ENCODE data around the gene SNX22.

DNA sequence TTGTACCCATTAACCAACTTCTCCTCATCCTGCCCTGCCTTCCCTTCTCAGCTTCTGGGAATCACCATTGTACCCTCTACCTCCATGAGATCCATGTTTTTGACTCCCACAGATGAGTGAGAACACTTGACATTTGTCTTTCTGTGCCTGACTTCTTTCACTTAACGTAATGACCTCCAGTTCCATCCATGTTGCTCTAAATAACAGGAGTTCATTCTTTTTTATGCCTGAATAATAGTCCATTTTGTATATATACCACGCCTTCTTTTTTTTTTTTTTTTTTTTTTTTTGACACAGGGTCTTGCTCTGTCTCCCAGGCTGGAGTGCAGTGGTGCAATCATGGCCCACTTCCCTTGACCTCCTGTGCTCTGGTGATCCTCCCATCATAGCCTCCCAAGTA is 49.0 kb upstream of the SNX22 start:
- TF ChIP-seq, protein P1, sequence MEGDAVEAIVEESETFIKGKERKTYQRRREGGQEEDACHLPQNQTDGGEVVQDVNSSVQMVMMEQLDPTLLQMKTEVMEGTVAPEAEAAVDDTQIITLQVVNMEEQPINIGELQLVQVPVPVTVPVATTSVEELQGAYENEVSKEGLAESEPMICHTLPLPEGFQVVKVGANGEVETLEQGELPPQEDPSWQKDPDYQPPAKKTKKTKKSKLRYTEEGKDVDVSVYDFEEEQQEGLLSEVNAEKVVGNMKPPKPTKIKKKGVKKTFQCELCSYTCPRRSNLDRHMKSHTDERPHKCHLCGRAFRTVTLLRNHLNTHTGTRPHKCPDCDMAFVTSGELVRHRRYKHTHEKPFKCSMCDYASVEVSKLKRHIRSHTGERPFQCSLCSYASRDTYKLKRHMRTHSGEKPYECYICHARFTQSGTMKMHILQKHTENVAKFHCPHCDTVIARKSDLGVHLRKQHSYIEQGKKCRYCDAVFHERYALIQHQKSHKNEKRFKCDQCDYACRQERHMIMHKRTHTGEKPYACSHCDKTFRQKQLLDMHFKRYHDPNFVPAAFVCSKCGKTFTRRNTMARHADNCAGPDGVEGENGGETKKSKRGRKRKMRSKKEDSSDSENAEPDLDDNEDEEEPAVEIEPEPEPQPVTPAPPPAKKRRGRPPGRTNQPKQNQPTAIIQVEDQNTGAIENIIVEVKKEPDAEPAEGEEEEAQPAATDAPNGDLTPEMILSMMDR (IDR thresholded peaks at IDR 0.05) = no peak
- no peak for TF ChIP-seq POLR2A (IDR thresholded peaks at IDR 0.05)

Measured in upper lobe of left lung (tissue), 4 donors.